ENCODE results near the gene CARMIL1.

DNA sequence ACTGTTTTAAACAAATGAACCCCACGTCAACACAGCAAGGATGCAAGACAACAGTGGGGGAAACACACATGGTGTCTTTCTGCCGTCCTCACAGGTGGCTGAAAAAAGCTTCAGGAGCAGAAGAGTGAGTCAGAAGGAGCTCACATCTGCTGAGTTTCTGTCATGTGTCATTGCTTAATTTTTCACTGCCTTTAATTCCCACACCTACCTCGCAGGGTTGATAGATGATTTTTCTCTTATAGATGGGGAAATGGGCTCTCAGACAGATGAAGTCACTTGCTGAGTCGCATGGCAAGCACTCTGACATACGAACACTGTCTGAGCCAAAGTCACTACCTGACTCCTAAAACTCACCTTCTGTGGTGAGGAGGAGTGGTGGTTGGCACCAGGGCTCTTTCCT lies 28.3 kb upstream of the CARMIL1 start:
- TF ChIP-seq FOXA1 (IDR thresholded peaks at IDR 0.05) (no peak), ELF4 (IDR thresholded peaks at IDR 0.05) (no peak), FOXM1 (IDR thresholded peaks at IDR 0.05; ENCODE audit: borderline replicate concordance) (no peak), ARNT (IDR thresholded peaks at IDR 0.05) (no peak), FOXK2 (IDR thresholded peaks at IDR 0.05) (no peak), BHLHE40 (IDR thresholded peaks at IDR 0.05; ENCODE audit: borderline replicate concordance) (no peak), NFRKB (IDR thresholded peaks at IDR 0.05) (no peak), HDGF (IDR thresholded peaks at IDR 0.05; ENCODE audit: borderline replicate concordance) (no peak), ZNF384 (IDR thresholded peaks at IDR 0.05) (no peak), SP1 (IDR thresholded peaks at IDR 0.05) (no peak), CTBP1 (IDR thresholded peaks at IDR 0.05; ENCODE audit: borderline replicate concordance) (no peak)
- TF ChIP-seq, protein P1, sequence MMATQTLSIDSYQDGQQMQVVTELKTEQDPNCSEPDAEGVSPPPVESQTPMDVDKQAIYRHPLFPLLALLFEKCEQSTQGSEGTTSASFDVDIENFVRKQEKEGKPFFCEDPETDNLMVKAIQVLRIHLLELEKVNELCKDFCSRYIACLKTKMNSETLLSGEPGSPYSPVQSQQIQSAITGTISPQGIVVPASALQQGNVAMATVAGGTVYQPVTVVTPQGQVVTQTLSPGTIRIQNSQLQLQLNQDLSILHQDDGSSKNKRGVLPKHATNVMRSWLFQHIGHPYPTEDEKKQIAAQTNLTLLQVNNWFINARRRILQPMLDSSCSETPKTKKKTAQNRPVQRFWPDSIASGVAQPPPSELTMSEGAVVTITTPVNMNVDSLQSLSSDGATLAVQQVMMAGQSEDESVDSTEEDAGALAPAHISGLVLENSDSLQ (IDR thresholded peaks at IDR 0.05) = no peak

All from HEK293T (cell line).